HL-60 (cell line): ENCODE measurements around the gene C1QL1.

Source experiments
- DNase-seq, 2 experiments: peaks; one replicate each; pipeline ENCODE4 v3.0.0-alpha.2; 2010 to 2020; ENCODE audit warnings: low read depth in 1 of 2, low spot score in 1 of 2
- H3K27ac ChIP-seq: fragments of 250-450 bp; sonication (Bioruptor Pico); replicated peaks from 2 replicates; pipeline ENCODE4 v1.5.1; 2020; ENCODE audit warnings: mild to moderate bottlenecking, moderate library complexity
- H3K27me3 ChIP-seq: fragments of 250-450 bp; sonication (Bioruptor Pico); 2 replicates; pipeline ENCODE4 v1.5.1; 2021; ENCODE audit warnings: mild to moderate bottlenecking, moderate library complexity; ENCODE audit not compliant: insufficient read depth, poor library complexity, severe bottlenecking
- H3K4me3 ChIP-seq: replicated peaks from 2 replicates; pipeline ENCODE4 v1.5.1; 2011; ENCODE audit warnings: mild to moderate bottlenecking, control low read depth, low read length; ENCODE audit not compliant: insufficient read depth
- CTCF ChIP-seq: IDR thresholded peaks from one replicate; pipeline ENCODE4 v1.5.1; 2011; ENCODE audit warnings: low read length, control low read depth, inconsistent platforms; ENCODE audit not compliant: insufficient read depth
- GABPA ChIP-seq: IDR thresholded peaks from 2 replicates; pipeline ENCODE4 v1.6.1; 2012; ENCODE audit warnings: low read depth
- POLR2AphosphoS5 ChIP-seq: IDR thresholded peaks from 2 replicates; pipeline ENCODE4 v1.6.1; 2012; ENCODE audit warnings: low read depth
- REST ChIP-seq: IDR thresholded peaks from 2 replicates; pipeline ENCODE4 v1.6.1; 2012; ENCODE audit warnings: low read depth; ENCODE audit not compliant: insufficient replicate concordance
- SPI1 ChIP-seq: IDR thresholded peaks from 2 replicates; pipeline ENCODE4 v1.6.1; 2012; ENCODE audit warnings: low read depth, mild to moderate bottlenecking, borderline replicate concordance

C1QL1 gene

GRCh38 chr17:44989552-44990138 is 21.5 kb upstream of the C1QL1 start:
- DNase-seq, result no peak
- Histone ChIP-seq H3K27ac (no peak overlapping the region), H3K27me3 (peaks cover 14% of the 10 kb centered on the region), H3K4me3 (no peak overlapping the region)
- no peak for TF ChIP-seq GABPA
- no peak for TF ChIP-seq REST
- TF ChIP-seq POLR2AphosphoS5, result no peak
- no peak for TF ChIP-seq SPI1
- no peak for TF ChIP-seq CTCF

GRCh38 chr17:44988044-44988942 is 20.2 kb upstream of the C1QL1 start:
- Histone ChIP-seq H3K27me3 (peaks cover 14% of the 10 kb centered on the region), H3K4me3 (no peak overlapping the region), H3K27ac (no peak overlapping the region)
- TF ChIP-seq GABPA (no peak), CTCF (no peak), SPI1 (no peak)
- no peak for DNase-seq

GRCh38 chr17:44983563-44983962 is 15.5 kb upstream of the C1QL1 start:
- H3K4me3 ChIP-seq, result no peak overlapping the region
- no peak overlapping the region for H3K27ac ChIP-seq
- DNase-seq, result no peak
- peaks cover 16% of the 10 kb centered on the region for H3K27me3 ChIP-seq
- no peak for TF ChIP-seq GABPA
- no peak for TF ChIP-seq POLR2AphosphoS5
- TF ChIP-seq REST, result no peak
- no peak for TF ChIP-seq CTCF
- TF ChIP-seq SPI1, result no peak
